Pancreas (tissue), 10 donors: ENCODE results near the gene SARS2. TPM values are rescaled to one million over a fixed set of nuclear protein-coding genes. Genes with fewer than 3 reads are reported as not detected.

Source experiments
- ATAC-seq, 4 donors: fragments of 200-7000 bp; cut with Tn5 transposase; one replicate each; pipeline versions ENCODE4 v1.8.0 to v1.9.1; 2020; ENCODE audit warnings: mild to moderate bottlenecking in 4 of 4, moderate library complexity in 4 of 4
- DNase-seq, 6 donors: peaks; one replicate each; pipeline ENCODE4 v3.0.0-alpha.2; 2020
- FAIRE-seq: peaks from 2 replicates; lab custom pipeline; 2012; peaks lifted over from hg19 to GRCh38; lab: Jason Lieb, UNC
- H3K27ac ChIP-seq, 4 donors: fragments of 200-600 bp; sonication (generic); 1 replicate in 3 of 4; 2 replicates in 1 of 4; pipeline versions ENCODE4 v1.5.0 to v1.8.0; 2020
- H3K27me3 ChIP-seq, 4 donors: fragments of 200-600 bp; one replicate each; pipeline ENCODE4 v1.8.0; 2021
- H3K36me3 ChIP-seq, 3 donors: fragments of 200-600 bp; sonication (generic) in 1 of 3; one replicate each; pipeline versions ENCODE4 v1.5.0 to v1.8.0; 2020 to 2021
- H3K4me1 ChIP-seq, 3 donors: fragments of 200-600 bp; one replicate each; pipeline ENCODE4 v1.8.0; 2021
- H3K4me3 ChIP-seq, 4 donors: fragments of 200-600 bp; sonication (generic) in 2 of 4; one replicate each; pipeline versions ENCODE4 v1.5.0 to v1.8.0; 2020 to 2021
- H3K9me3 ChIP-seq, 4 donors: fragments of 200-600 bp; one replicate each; pipeline ENCODE4 v1.8.0; 2021
- WGBS, 2 donors: extraction: QIAGEN DNeasy Blood & Tissue Kit; methylation state at CpG; one replicate each; pipeline ENCODE4 v1.1.7; 2013; 5-methylcytosine and 5-hydroxymethylcytosine counted together
- intact Hi-C, 3 donors: fragments of 100-400 bp; cut with DNase I; formaldehyde crosslinking; loops; one replicate each; pipeline versions ENCODE4 v1.11.1 to v1.14.2; 2022
- polyA plus RNA-seq, 2 donors: library from polyadenylated mRNA; stranded (reverse); fragments of 200-250 nt; gene quantifications; one replicate each; pipeline ENCODE4 v1.2.3, GENCODE V29; 2013
- total RNA-seq, 6 donors: library from RNA; stranded (reverse); fragmentation: NEBNext Ultra II Directional in 4 of 6; extraction: Animal tissue kit (Norgen Biotek cat#: 25700) in 4 of 6; gene quantifications; one replicate each; pipeline versions ENCODE4 v1.2.1 to v1.2.4, GENCODE V29; 2021 to 2023
- TF ChIP-seq, protein P1 (sequence below), 4 donors: fragments of 200-600 bp; sonication (generic) in 3 of 4; IDR thresholded peaks; one replicate each; pipeline versions ENCODE4 v1.5.0 to v1.8.0; 2021; ENCODE audit warnings: antibody characterized with exemption in 4 of 4
- donor health status: healthy with polysubstance abuse.
- donor health status: DM: no; HTN: no; CAD: no; lungs with moderate emphysema.
- donor health status: DM: no; HTN: no; CAD: no.
- donor health status: control.
- donor health status: control.
- donor health status: Bipolar disorder and iron deficiency.
- donor health status: DM: yes; HTN: yes; CAD: no.
- donor health status: DM: no; HTN: no; CAD: no.
- donor health status: DM: no; HTN: no; CAD: no.
- donor health status: DM: yes; HTN: yes; CAD: no.

SARS2 gene
- total and polyA plus RNA-seq, 8 donors = 8.8 to 80.6 (median 15.4) TPM

DNA sequence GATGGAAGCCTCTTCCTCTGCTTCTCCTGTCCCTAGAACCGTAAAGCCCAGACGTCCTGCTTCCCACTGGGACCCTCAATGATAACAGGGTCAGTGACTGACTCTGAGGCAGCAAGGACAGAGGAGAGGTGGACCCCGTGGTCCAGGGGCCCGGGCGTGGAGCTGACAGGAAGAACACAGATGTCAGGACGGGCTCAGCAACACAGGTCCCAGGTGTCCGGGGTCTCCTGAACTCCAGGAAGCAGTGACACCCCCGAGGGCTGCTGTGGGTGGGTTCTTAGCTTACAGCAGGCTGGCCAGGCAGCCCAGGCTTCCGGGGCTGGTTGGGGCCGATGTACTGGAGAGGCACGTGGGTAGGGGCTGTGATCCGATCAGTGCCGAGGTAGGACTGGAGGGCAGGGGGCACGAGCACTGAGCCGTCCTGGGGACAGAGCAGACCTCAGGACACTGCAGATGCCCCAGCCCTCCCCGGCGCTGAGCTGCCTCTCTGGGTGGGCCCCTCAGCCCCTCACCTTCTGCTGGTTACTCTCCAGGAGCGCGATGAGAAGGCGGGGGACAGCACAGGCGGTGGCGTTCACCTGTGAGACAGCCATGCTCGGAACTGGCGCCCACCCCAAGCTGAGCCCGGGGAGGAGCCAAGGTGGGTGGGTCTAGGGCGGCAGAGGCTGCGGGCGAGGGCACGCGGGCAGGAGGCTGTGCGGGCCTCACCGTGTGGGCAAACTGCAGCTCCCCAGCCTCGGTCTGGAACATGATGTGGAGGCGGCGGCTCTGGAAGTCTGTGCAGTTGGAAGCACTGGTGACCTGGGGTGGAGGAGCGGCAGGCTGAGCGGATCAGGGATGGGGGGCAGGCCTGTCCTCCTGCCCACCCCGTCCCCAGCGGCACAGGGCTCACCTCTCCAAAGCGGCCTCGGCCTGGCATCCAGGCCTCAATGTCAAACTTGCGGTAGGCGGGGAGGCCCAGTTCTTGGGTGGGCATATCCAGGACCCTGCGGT, 14.9 kb downstream of the SARS2 start:
- 90 to 92% methylated on average over 43 to 44 of the region's 44 CpGs for WGBS, 2 donors
- intact Hi-C loops = no loop called here
- DNase-seq = peak in 3 of 6 donors; percentile 25 to 62 (median 45)

DNA sequence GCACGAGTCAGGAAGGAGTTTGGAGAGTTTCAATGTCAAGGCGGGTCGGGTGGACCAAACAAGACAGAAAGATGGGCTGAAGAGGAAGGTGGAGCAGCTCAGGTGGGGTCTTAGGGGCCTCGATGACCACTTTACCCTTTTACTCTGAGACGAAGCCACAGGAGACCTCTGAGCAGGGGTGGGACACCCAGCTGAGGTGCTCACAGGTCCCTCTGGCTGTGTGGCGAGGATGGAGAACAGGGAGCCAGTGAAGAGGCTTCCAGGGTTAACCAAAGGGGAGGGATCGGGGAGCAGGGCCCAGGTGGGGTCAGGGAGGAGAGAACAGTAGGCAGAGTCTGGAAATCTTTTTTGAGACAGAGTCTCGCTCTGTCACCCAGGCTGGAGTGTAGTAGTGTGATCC, 16.6 kb downstream of the SARS2 start:
- TF ChIP-seq, protein P1, sequence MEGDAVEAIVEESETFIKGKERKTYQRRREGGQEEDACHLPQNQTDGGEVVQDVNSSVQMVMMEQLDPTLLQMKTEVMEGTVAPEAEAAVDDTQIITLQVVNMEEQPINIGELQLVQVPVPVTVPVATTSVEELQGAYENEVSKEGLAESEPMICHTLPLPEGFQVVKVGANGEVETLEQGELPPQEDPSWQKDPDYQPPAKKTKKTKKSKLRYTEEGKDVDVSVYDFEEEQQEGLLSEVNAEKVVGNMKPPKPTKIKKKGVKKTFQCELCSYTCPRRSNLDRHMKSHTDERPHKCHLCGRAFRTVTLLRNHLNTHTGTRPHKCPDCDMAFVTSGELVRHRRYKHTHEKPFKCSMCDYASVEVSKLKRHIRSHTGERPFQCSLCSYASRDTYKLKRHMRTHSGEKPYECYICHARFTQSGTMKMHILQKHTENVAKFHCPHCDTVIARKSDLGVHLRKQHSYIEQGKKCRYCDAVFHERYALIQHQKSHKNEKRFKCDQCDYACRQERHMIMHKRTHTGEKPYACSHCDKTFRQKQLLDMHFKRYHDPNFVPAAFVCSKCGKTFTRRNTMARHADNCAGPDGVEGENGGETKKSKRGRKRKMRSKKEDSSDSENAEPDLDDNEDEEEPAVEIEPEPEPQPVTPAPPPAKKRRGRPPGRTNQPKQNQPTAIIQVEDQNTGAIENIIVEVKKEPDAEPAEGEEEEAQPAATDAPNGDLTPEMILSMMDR (IDR thresholded peaks at IDR 0.05) = no peak
- no peaks in the 10 kb centered on the region for H3K27me3 ChIP-seq
- H3K36me3 ChIP-seq = no peaks in the 10 kb centered on the region
- WGBS, 2 donors = 84 to 94% methylated on average over 8 of the region's 8 CpGs
- ATAC-seq = no peak
- peak in 3 of 6 donors; percentile 4 to 24 (median 15) for DNase-seq
- intact Hi-C loops = no loop called here
- H3K9me3 ChIP-seq = no peaks in the 10 kb centered on the region
- no peak overlapping the region for H3K27ac ChIP-seq
- H3K4me3 ChIP-seq = no peak overlapping the region
- H3K4me1 ChIP-seq = no peaks in the 10 kb centered on the region
- no peak for FAIRE-seq

More for the DNA sequence above, 14.9 kb downstream of the SARS2 start:
- Histone ChIP-seq H3K4me3 (no peak overlapping the region), H3K4me1 (no peaks in the 10 kb centered on the region), H3K9me3 (no peaks in the 10 kb centered on the region), H3K36me3 (no peaks in the 10 kb centered on the region), H3K27ac (no peak overlapping the region), H3K27me3 (no peaks in the 10 kb centered on the region)
- ATAC-seq = no peak
- TF ChIP-seq, protein P1 (IDR thresholded peaks at IDR 0.05) = no peak
- no peak for FAIRE-seq

DNA sequence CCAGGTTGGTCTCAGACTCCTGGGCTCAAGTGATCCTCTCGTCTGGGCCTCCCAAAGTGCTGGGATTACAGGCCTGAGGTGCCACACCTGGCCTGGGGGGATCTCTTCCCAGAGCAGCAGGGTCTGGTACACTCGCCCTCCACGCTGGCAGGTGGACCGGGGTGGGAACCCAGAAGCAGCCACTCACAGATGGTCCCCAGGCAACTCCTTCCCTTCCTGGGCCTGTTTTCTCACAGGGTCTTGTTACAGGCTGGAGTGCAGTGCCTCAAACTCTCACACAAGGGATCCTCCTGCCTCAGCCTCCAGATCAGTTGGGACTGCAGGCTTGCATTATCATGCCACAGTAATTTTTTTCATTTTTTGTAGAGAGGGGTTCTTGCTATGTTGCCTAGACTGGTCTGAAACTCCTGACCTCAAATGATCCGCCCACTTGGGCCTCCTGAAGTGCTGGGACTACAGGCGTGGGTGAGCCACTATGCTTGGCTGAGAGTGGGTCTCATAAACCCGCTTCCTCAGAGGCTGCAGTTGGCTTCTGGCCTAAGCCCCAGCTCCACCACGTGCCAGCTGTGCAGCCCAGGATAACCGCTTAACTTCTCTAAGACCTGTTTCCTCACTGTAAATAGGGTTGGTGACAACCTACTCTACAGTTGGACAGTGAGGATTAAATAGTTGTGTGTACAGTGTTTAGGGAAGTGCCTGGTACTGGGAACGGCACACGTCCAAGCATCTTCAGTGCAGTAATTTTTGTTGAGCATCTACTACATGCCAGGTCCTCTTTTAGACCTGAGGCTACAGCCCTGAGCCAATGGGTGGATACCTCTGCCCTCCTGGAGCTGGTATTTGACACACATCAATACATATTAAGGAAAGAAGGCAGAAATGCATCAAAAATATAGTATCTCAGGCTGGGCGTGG, 17.7 kb downstream of the SARS2 start:
- intact Hi-C loops = no loop called here
- H3K4me1 ChIP-seq = no peaks in the 10 kb centered on the region
- ATAC-seq = no peak
- TF ChIP-seq, protein P1 (IDR thresholded peaks at IDR 0.05) = no peak
- H3K27me3 ChIP-seq = no peaks in the 10 kb centered on the region
- no peak for FAIRE-seq
- 77% methylated on average over 12 of the region's 12 CpGs for WGBS, 2 donors
- H3K36me3 ChIP-seq = no peaks in the 10 kb centered on the region
- H3K27ac ChIP-seq = no peak overlapping the region
- DNase-seq = peak in 2 of 6 donors; percentile 13 to 39
- no peak overlapping the region for H3K4me3 ChIP-seq
- no peaks in the 10 kb centered on the region for H3K9me3 ChIP-seq

DNA sequence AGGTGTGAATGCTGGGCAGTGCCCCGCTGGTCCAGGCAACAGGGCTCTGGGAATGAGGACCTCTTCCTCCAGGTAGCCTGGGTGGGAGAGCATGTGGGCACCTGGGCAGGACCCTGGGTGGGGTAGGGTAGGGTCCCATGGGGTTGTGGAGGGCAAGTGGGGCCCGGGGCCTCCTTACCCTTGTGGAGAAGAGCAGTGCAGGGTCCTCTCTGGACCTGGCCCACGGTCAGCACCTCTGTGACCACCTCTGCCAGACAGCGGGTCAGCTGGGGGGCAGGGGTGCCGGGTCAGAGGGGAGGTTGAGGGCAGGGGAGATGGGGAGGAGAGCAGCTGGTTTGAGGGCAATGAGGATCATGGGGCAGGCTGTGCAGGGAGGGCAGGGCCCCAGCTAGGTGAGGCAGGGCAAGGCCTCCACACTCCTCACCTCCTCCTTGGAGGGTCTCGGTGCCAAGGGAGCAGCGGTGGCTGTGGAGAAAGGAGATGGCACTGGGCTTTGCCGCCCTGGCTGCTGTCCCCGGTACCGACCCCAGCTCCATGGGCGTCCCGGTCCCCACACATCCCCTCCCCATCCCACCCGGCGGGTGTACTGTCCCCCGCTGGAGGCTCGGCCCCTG, 19.1 kb downstream of the SARS2 start:
- no peak for FAIRE-seq
- no peak overlapping the region for H3K4me3 ChIP-seq
- intact Hi-C loops = no loop called here
- DNase-seq = peak in 1 of 6 donors; percentile 55
- no peaks in the 10 kb centered on the region for H3K9me3 ChIP-seq
- no peaks in the 10 kb centered on the region for H3K27me3 ChIP-seq
- TF ChIP-seq, protein P1 (IDR thresholded peaks at IDR 0.05) = no peak
- no peak overlapping the region for H3K27ac ChIP-seq
- peaks cover 0 to 7% (median 0%) of the 10 kb centered on the region in 3 donors for H3K36me3 ChIP-seq
- ATAC-seq = no peak
- no peaks in the 10 kb centered on the region for H3K4me1 ChIP-seq
- 51% methylated on average over 13 to 16 of the region's 16 CpGs for WGBS, 2 donors
